K562 (cell line): ENCODE results near the gene PPP4C. TPM values are rescaled to one million over a fixed set of nuclear protein-coding genes. Genes with fewer than 3 reads are reported as not detected.
A peak's percentile ranks its signal among the peaks of the same experiment; 100 is the strongest.

Experiments used
- CBX8 ChIP-seq: fragments of 200-600 bp; sonication (generic); IDR thresholded peaks from 2 replicates; pipeline ENCODE4 v1.6.1; 2012; ENCODE audit warnings: borderline replicate concordance, mixed run types, low read depth, mild to moderate bottlenecking, moderate library complexity, mixed read lengths, low read length, control low read depth, inconsistent platforms; ENCODE audit not compliant: poor library complexity, severe bottlenecking; ENCODE audit errors: extremely low read depth
- E2F3 ChIP-seq: fragments of 250-450 bp; sonication (Bioruptor Pico); IDR thresholded peaks from 2 replicates; pipeline ENCODE4 v1.4.0; 2020; ENCODE audit warnings: mild to moderate bottlenecking
- HMG20A ChIP-seq: fragments of 450-650 bp; formaldehyde crosslinking; conservative IDR thresholded peaks from 2 replicates; pipeline ENCODE4 v1.4.0; 2020; ENCODE audit warnings: mild to moderate bottlenecking, mixed read lengths
- KAT2B ChIP-seq: IDR thresholded peaks from one replicate; pipeline ENCODE4 v1.6.1; 2012; ENCODE audit warnings: low read depth, mild to moderate bottlenecking, control low read depth, inconsistent platforms, low read length, moderate library complexity
- KDM1A ChIP-seq, 2 experiments: fragments of 450-650 bp; IDR thresholded peaks; 2 replicates each; pipeline ENCODE4 v1.6.1; 2016; ENCODE audit warnings: mild to moderate bottlenecking in 2 of 2
- MYC ChIP-seq, 2 experiments: fragments of 250-450 bp in 1 of 2; sonication (Bioruptor Pico) in 1 of 2; IDR thresholded peaks; 2 replicates each; pipeline versions ENCODE4 v1.5.1 to v1.6.1; 2012 to 2021; ENCODE audit warnings: low read depth in 2 of 2, borderline replicate concordance in 1 of 2, improper control_type of control experiment in 1 of 2, low read length in 1 of 2, mild to moderate bottlenecking in 1 of 2, moderate library complexity in 1 of 2
- PCBP1 ChIP-seq: fragments of 200-400 bp; formaldehyde crosslinking; IDR thresholded peaks from 2 replicates; pipeline ENCODE4 v1.6.1; 2018; ENCODE audit warnings: mild to moderate bottlenecking, low read depth, low read length; ENCODE audit not compliant: poor library complexity, severe bottlenecking
- PURB ChIP-seq: sonication (generic); formaldehyde crosslinking; IDR thresholded peaks from 2 replicates; pipeline ENCODE4 v1.9.0; 2021; ENCODE audit warnings: low read depth, mild to moderate bottlenecking, missing genetic modification reagents
- SIX5 ChIP-seq, 2 experiments: IDR thresholded peaks; 2 replicates each; pipeline ENCODE4 v1.6.1; 2011; ENCODE audit warnings: low read length in 2 of 2, borderline replicate concordance in 1 of 2, low read depth in 1 of 2, mild to moderate bottlenecking in 1 of 2, moderate library complexity in 1 of 2; ENCODE audit not compliant: insufficient read depth in 1 of 2
- SLC30A9 ChIP-seq: fragments of 250-450 bp; sonication (Bioruptor Pico); IDR thresholded peaks from 2 replicates; pipeline ENCODE4 v1.8.0; 2022; ENCODE audit warnings: mild to moderate bottlenecking, moderate library complexity
- SMAD1 ChIP-seq: fragments of 150-350 bp; IDR thresholded peaks from 2 replicates; pipeline ENCODE4 v1.6.1; 2014; ENCODE audit warnings: low read length, low read depth; ENCODE audit not compliant: partially characterized antibody
- SMARCB1 ChIP-seq: IDR thresholded peaks from 2 replicates; pipeline ENCODE4 v1.6.1; 2011; ENCODE audit warnings: improper control_type of control experiment, low read depth; ENCODE audit not compliant: insufficient read length
- TARDBP ChIP-seq: fragments of 450-650 bp; IDR thresholded peaks from 2 replicates; pipeline ENCODE4 v1.6.1; 2016
- TCF3 ChIP-seq: sonication (generic); formaldehyde crosslinking; IDR thresholded peaks from 2 replicates; pipeline ENCODE4 v1.4.0; 2020; ENCODE audit warnings: mild to moderate bottlenecking, missing genetic modification reagents
- YBX1 ChIP-seq: fragments of 450-650 bp; IDR thresholded peaks from 2 replicates; pipeline ENCODE4 v1.7.1; 2016; ENCODE audit warnings: mild to moderate bottlenecking
- ZBTB40 ChIP-seq, 2 experiments: fragments of 450-650 bp in 1 of 2; sonication (generic) in 1 of 2; formaldehyde crosslinking in 1 of 2; IDR thresholded peaks; 2 replicates each; pipeline versions ENCODE4 v1.7.1 to v1.9.0; 2016 to 2022; ENCODE audit warnings: inconsistent platforms in 1 of 2, mild to moderate bottlenecking in 1 of 2, missing genetic modification reagents in 1 of 2
- ZFPM2 ChIP-seq: fragments of 250-450 bp; sonication (Bioruptor Pico); IDR thresholded peaks from 2 replicates; pipeline ENCODE4 v1.5.1; 2022; ENCODE audit warnings: mild to moderate bottlenecking
- ZNF445 ChIP-seq: fragments of 250-450 bp; sonication (Bioruptor Pico); IDR thresholded peaks from 2 replicates; pipeline ENCODE4 v1.4.0; 2020; ENCODE audit warnings: low read depth, mild to moderate bottlenecking, moderate library complexity
- polyA plus RNA-seq, 8 experiments: library from polyadenylated mRNA; depleted of rRNA in 4 of 8; stranded (reverse) in 5 of 8; unstranded in 3 of 8; fragments of >200 nt; fragmentation: Nextera tagmentation in 2 of 8; fragmentation: Illumina TruSeq in 1 of 8; extraction: Ambion mirVana in 2 of 8; extraction: Trizol in 1 of 8; gene quantifications; 2 replicates each; pipeline versions ENCODE4 v1.2.1 to v1.2.3, GENCODE V29; 2011 to 2014; ENCODE audit warnings: inconsistent platforms in 1 of 8, missing spikeins in 1 of 8
- total RNA-seq, 7 experiments: library from RNA; depleted of rRNA in 6 of 7; stranded (reverse); fragments of >200 nt in 6 of 7; fragmentation: Illumina TruSeq in 2 of 7; extraction: Trizol in 2 of 7; gene quantifications; 2 replicates each; pipeline versions ENCODE4 v1.2.1 to v1.2.3, GENCODE V29; 2011 to 2021; ENCODE audit warnings: low replicate concordance in 1 of 7

PPP4C gene
- total and polyA plus RNA-seq, 9 of the 15 experiments (the other 6 are each of a cell fraction or from before 2014, with no cell fraction given) = 3.5 to 183 (median 131) TPM

- TF ChIP-seq SMAD1 = no peak
- TF ChIP-seq KDM1A (IDR thresholded peaks at IDR 0.05) = peak in 1 of 2 experiments; percentile 48; a peak in 1 of 4 replicates
- TF ChIP-seq CBX8 = no peak
- no peak for TF ChIP-seq SLC30A9 (CRISPR knock-in tag)
- TF ChIP-seq ZNF445 (CRISPR knock-in tag) = no peak
- TF ChIP-seq E2F3 (CRISPR knock-in tag) = peak; percentile 65; the same call in 1 of the 2 replicates
- TF ChIP-seq KAT2B = no peak
- TF ChIP-seq PCBP1 = peak; percentile 93
- peak; percentile 68; the same call in 1 of the 2 replicates for TF ChIP-seq TARDBP
- TF ChIP-seq ZFPM2 (CRISPR knock-in tag) = no peak
- 0 out of 4 replicates have a peak, but pooled peaks of 1 of the 2 experiments have one; percentile 10 for TF ChIP-seq SIX5 (IDR thresholded peaks at IDR 0.05; ENCODE audit: borderline replicate concordance in 1 of 2, insufficient read depth in 1 of 2, low read depth in 1 of 2, low read length in 2 of 2)
- TF ChIP-seq PURB (CRISPR knock-in tag) = no peak
- TF ChIP-seq SMARCB1 = no peak
- no peak for TF ChIP-seq YBX1
- TF ChIP-seq TCF3 (CRISPR knock-in tag) = peak; percentile 24; the same call in 1 of the 2 replicates
- TF ChIP-seq MYC (IDR thresholded peaks at IDR 0.05; ENCODE audit: low read depth, low read length) = peak; percentile 89
- peak; percentile 87; the same call in 1 of the 2 replicates for TF ChIP-seq MYC (CRISPR knock-in tag; IDR thresholded peaks at IDR 0.05; ENCODE audit: borderline replicate concordance, low read depth)
- no peak for TF ChIP-seq HMG20A (CRISPR knock-in tag)
- peak; percentile 83 for TF ChIP-seq ZBTB40 (IDR thresholded peaks at IDR 0.05)
- no peak for TF ChIP-seq ZBTB40 (CRISPR knock-in tag; IDR thresholded peaks at IDR 0.05)
Measured at GRCh38 chr16:30065102-30065942, 10.5 kb upstream of the PPP4C start, which contains the start of gene ALDOA (continued).
